Measurements from ENCODE around the gene UNC5C. TPM values are rescaled to one million over a fixed set of nuclear protein-coding genes. Genes with fewer than 3 reads are reported as not detected.
A peak's percentile ranks its signal among the peaks of the same experiment; 100 is the strongest.

UNC5C gene
- total RNA-seq, 2 donors from 2014 or later: 0.13 TPM; not detected in 1

GRCh38 chr4:95267081-95267480 lies 281.7 kb downstream of the UNC5C start:
- no peaks in the 10 kb centered on the region for H3K27me3 Mint-ChIP-seq
- ATAC-seq (replicated peaks): no peak
- no peak overlapping the region for H3K4me3 Mint-ChIP-seq
- no peaks in the 10 kb centered on the region for H3K9me3 Mint-ChIP-seq
- H3K27ac Mint-ChIP-seq: no peak overlapping the region
- no peaks in the 10 kb centered on the region for H3K36me3 Mint-ChIP-seq (ENCODE audit: low read depth)
- H3K4me1 Mint-ChIP-seq: no peaks in the 10 kb centered on the region

DNA sequence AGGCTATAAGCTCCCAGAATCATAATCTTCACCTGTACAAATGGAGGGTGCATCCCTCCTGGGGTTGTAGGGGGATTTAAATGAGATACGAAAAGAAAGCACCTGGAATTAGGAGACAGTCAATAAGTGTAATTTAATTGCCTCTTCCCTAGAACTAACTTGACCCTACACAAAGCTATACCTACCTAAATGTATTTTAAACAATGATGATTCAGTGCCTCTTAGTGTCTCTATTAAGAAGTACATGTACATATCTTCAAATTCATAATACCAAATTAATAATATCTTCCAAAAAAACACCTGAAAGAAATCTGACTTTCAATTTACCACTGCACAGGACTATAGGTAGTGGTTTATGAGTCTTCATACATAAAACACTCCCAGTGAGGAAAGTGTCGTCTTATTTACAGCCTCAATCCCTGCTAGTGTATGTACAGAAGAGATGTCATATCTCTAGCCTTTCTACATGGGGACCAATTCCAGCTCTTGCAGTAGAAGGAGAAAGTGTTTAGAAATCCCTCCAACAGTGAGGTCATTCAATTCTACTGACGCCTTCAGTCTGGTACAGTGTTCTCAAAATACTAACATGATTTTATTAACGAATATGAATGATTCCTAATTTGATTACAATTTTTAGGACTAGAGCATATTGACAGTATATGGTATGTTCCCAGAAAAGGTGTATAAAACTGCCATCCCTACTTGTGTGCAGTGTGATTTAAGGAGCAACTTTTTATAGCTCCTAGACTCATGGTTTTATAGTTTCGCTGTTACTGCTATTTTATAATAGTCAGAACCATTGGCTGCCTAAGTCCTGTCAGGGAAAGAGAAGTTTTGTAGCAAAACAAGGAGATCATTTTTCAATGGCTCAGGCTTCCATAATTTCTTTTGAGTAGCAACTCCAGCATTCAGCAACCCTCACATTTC lies 282.7 kb downstream of the UNC5C start:
- H3K36me3 Mint-ChIP-seq (ENCODE audit: low read depth): no peaks in the 10 kb centered on the region
- no peak overlapping the region for H3K27ac Mint-ChIP-seq
- H3K9me3 Mint-ChIP-seq: no peaks in the 10 kb centered on the region
- H3K4me1 Mint-ChIP-seq: no peaks in the 10 kb centered on the region
- ATAC-seq (replicated peaks): no peak
- H3K4me3 Mint-ChIP-seq: no peak overlapping the region
- no peaks in the 10 kb centered on the region for H3K27me3 Mint-ChIP-seq

DNA sequence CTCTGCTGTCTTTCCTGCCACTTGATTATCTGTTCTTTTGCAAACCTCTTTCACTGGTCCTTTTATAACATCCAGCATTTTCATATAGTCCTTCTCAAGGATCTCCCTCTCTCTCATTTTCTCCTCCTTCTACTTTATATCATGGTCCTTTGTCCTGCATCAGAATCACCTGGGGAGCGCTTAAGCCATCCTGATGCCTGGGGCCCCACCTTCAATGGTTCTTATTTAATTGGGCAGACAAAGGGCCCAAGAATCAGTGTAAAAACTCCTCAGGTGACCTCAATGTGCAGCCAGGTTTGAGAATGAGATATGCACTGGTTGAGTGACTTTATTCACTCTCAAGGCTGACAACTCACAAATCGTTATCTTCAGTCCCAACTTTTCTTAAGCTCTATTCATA lies 283.9 kb downstream of the UNC5C start:
- no peaks in the 10 kb centered on the region for H3K9me3 Mint-ChIP-seq
- H3K4me3 Mint-ChIP-seq: no peak overlapping the region
- no peak overlapping the region for H3K27ac Mint-ChIP-seq
- H3K36me3 Mint-ChIP-seq (ENCODE audit: low read depth): no peaks in the 10 kb centered on the region
- ATAC-seq (replicated peaks): no peak
- no peaks in the 10 kb centered on the region for H3K4me1 Mint-ChIP-seq
- no peaks in the 10 kb centered on the region for H3K27me3 Mint-ChIP-seq

DNA sequence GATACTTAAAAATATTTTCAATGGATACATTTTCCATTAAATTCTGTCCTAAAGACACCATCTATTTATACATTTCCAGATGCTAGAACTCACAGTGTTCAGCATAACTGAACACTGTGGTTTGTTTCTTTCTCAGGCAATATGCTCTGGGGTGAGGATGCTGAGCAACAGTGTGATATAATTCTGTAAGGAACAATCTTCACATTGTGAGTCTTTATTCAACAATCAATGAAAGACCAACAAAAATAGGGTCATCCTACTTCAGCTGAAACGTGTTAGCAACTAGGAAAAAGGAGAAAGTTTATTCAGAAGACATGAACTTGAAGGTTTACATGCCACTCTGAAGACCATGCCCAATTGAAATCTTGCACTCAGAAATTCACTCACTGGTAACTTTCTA lies 284.8 kb downstream of the UNC5C start:
- no peak overlapping the region for H3K27ac Mint-ChIP-seq
- H3K27me3 Mint-ChIP-seq: no peaks in the 10 kb centered on the region
- H3K9me3 Mint-ChIP-seq: no peaks in the 10 kb centered on the region
- H3K36me3 Mint-ChIP-seq (ENCODE audit: low read depth): no peaks in the 10 kb centered on the region
- H3K4me1 Mint-ChIP-seq: no peaks in the 10 kb centered on the region
- H3K4me3 Mint-ChIP-seq: no peak overlapping the region
- no peak for ATAC-seq (replicated peaks)

DNA sequence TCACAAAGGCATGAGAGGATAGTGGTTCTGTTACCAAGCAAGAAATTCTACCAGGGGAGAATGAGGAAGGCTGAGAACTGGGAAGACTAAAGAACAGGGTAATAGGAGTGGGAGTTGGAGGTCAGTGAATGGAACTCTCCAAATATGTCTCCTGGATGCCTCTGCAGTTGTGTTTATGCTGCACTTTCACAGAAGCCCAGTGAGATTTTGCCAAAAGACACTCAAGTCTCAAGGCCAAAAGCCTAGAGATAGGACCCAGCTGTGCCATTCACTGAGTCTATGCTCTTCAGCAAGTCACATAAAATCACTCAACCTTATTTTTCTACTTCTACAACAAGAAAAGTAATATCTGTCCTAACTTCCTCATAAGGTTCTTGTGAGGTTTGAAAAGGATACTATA lies 285.4 kb downstream of the UNC5C start:
- no peak for ATAC-seq (replicated peaks)
- Mint-ChIP-seq H3K27me3 (no peaks in the 10 kb centered on the region), H3K9me3 (no peaks in the 10 kb centered on the region), H3K4me3 (no peak overlapping the region), H3K27ac (no peak overlapping the region), H3K4me1 (no peaks in the 10 kb centered on the region), H3K36me3 (ENCODE audit: low read depth) (no peaks in the 10 kb centered on the region)

- Mint-ChIP-seq H3K36me3 (ENCODE audit: low read depth) (no peaks in the 10 kb centered on the region), H3K9me3 (no peaks in the 10 kb centered on the region), H3K27ac (no peak overlapping the region), H3K27me3 (no peaks in the 10 kb centered on the region), H3K4me1 (no peaks in the 10 kb centered on the region), H3K4me3 (no peak overlapping the region)
- ATAC-seq (replicated peaks): no peak
Observed at GRCh38 chr4:95256108-95256835, 292.5 kb downstream of the UNC5C start.

- H3K9me3 Mint-ChIP-seq: no peaks in the 10 kb centered on the region
- no peak overlapping the region for H3K27ac Mint-ChIP-seq
- H3K4me1 Mint-ChIP-seq: no peaks in the 10 kb centered on the region
- no peaks in the 10 kb centered on the region for H3K36me3 Mint-ChIP-seq (ENCODE audit: low read depth)
- no peak overlapping the region for H3K4me3 Mint-ChIP-seq
- no peaks in the 10 kb centered on the region for H3K27me3 Mint-ChIP-seq
- no peak for ATAC-seq (replicated peaks)
Observed at GRCh38 chr4:95255396-95256107, 293.2 kb downstream of the UNC5C start.

DNA sequence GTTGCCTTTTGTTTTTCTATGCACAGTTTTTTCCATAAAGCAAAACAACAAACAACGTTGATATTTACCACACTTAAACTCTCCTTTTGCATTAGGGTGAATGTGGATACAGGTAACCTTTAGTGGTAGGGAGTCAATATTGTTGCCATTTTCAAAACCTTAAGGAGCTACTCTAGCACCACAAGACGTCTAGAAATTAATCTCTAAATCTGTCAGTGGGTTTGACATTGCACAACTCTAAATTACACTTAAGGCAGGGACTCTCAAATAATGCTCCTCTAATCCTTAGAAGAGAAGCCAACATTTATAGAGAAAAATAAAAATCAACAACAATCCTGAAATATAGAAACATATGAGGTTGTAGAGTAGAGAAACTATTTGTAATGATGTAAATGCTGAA lies 297.2 kb downstream of the UNC5C start:
- Mint-ChIP-seq H3K36me3 (ENCODE audit: low read depth) (no peaks in the 10 kb centered on the region), H3K27me3 (no peaks in the 10 kb centered on the region), H3K9me3 (no peaks in the 10 kb centered on the region), H3K4me1 (peaks cover 11% of the 10 kb centered on the region), H3K27ac (no peak overlapping the region), H3K4me3 (no peak overlapping the region)
- ATAC-seq (replicated peaks): no peak

- Mint-ChIP-seq H3K4me1 (peaks cover 11% of the 10 kb centered on the region), H3K4me3 (no peak overlapping the region), H3K36me3 (ENCODE audit: low read depth) (no peaks in the 10 kb centered on the region), H3K9me3 (no peaks in the 10 kb centered on the region), H3K27ac (no peak overlapping the region), H3K27me3 (no peaks in the 10 kb centered on the region)
- ATAC-seq (replicated peaks): no peak
Observed at GRCh38 chr4:95250544-95251137, 298.1 kb downstream of the UNC5C start.

GRCh38 chr4:95249426-95250021 lies 299.2 kb downstream of the UNC5C start:
- Mint-ChIP-seq H3K27me3 (no peaks in the 10 kb centered on the region), H3K4me3 (peak overlapping the region; percentile 14), H3K36me3 (ENCODE audit: low read depth) (no peaks in the 10 kb centered on the region), H3K4me1 (peaks cover 11% of the 10 kb centered on the region), H3K27ac (peak overlapping the region; percentile 69), H3K9me3 (peaks cover 5% of the 10 kb centered on the region)
- ATAC-seq (replicated peaks): peak; percentile 86

GRCh38 chr4:95248720-95249425 lies 299.9 kb downstream of the UNC5C start:
- peak overlapping the region; percentile 69 for H3K27ac Mint-ChIP-seq
- peaks cover 5% of the 10 kb centered on the region for H3K9me3 Mint-ChIP-seq
- no peaks in the 10 kb centered on the region for H3K27me3 Mint-ChIP-seq
- peak; percentile 89 for ATAC-seq (replicated peaks)
- H3K4me1 Mint-ChIP-seq: peaks cover 11% of the 10 kb centered on the region
- H3K4me3 Mint-ChIP-seq: peak overlapping the region; percentile 14
- H3K36me3 Mint-ChIP-seq (ENCODE audit: low read depth): no peaks in the 10 kb centered on the region

DNA sequence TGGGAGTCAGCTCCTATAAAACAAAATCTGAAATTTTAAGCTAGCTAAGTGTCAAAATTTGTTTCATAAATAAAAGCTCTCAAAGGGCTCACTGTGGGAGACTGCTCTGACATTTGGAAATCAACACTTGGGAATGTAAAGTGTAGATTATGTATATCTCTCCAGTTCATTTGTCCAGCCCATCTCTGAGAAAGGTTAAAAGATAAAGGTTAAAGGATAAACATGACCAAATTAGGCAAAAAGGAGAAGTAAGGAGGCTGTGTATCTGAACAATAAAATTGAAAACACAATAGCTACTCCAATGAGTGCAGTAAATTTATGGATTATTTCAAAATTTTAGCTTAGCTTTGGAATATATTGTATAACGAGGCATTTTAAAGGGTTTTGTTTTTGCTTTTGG lies 304.9 kb downstream of the UNC5C start:
- H3K4me1 Mint-ChIP-seq: peaks cover 6% of the 10 kb centered on the region
- H3K4me3 Mint-ChIP-seq: no peak overlapping the region
- H3K27me3 Mint-ChIP-seq: peaks cover 7% of the 10 kb centered on the region
- H3K36me3 Mint-ChIP-seq (ENCODE audit: low read depth): no peaks in the 10 kb centered on the region
- H3K27ac Mint-ChIP-seq: no peak overlapping the region
- ATAC-seq (replicated peaks): no peak
- peaks cover 9% of the 10 kb centered on the region for H3K9me3 Mint-ChIP-seq

GRCh38 chr4:95238554-95238953 lies 310.2 kb downstream of the UNC5C start:
- Mint-ChIP-seq H3K4me1 (no peaks in the 10 kb centered on the region), H3K36me3 (ENCODE audit: low read depth) (no peaks in the 10 kb centered on the region), H3K9me3 (peaks cover 4% of the 10 kb centered on the region), H3K27me3 (peaks cover 7% of the 10 kb centered on the region), H3K27ac (no peak overlapping the region), H3K4me3 (no peak overlapping the region)
- no peak for ATAC-seq (replicated peaks)
